Measurements from ENCODE around the gene IP6K2.
"Not testable (repeated sequence)": the region's sequence is repeated elsewhere in the genome, so short reads cannot be mapped to it uniquely, and the experiment has no call there.

IP6K2 gene

DNA sequence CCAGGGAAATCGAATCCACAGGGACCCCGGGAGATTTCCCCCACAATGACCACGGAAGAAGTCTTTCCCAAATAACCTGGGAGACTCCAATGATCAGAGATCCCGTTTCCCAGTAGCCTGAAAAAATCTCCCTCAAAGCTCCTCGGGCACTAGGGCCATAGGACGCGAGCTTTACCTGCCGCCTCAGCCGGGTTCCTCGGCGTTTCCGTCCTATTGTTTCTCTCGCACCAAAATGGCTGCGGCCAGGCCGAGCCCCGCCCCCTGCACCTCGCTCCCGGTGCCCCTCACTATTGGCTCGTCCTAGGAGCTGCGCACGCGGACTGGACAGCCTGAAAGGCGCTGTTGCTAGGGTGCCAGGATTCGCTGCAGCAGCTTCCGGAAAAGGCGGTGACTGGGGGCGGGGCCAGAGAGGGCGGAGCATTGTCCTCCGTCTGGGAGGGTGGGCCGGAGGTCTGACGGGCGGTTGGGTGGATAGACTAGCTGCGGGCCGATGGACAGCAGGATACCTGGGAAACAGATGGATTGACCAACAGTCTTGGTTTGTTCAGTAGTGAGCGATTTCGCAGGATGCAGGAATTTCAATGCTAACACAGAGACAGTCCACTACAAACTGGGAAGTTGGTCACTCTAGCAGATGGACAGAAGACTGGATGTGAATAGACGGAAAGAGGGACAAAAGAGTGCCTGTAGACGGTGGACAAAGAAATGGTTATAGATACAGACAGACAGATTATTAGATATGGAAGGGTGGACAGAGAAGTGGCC lies at the start of gene IP6K2:
IP6K2 (minus strand) TSS at position 240 of the 765 bp plus-strand sequence. CDS start 21,930 bp downstream, outside the sequence.
- DNase-seq (ENCODE audit: extremely low read depth in 1 of 2, low read depth in 1 of 2) = peak; percentile 97 to 98

DNA sequence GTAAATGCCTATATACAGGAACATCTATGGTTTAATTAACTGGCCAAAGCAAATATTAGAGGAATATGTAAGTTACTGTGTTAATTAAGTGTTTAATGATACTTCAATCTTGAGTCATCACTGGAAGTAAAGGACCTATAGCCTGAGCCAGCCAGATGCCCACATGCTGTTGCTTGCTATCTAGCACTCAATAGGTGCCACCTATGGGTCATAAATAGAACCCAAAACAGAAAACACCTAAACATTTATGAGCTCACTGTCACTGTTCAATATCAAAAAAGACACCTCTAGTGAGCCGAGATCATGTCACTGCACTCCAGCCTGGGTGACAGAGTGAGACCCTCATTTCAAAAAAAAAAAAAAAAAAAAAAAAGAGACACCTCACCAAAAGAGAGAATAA lies 48.4 kb upstream of the IP6K2 start:
- DNase-seq (ENCODE audit: extremely low read depth in 1 of 2, low read depth in 1 of 2) = no peak

DNA sequence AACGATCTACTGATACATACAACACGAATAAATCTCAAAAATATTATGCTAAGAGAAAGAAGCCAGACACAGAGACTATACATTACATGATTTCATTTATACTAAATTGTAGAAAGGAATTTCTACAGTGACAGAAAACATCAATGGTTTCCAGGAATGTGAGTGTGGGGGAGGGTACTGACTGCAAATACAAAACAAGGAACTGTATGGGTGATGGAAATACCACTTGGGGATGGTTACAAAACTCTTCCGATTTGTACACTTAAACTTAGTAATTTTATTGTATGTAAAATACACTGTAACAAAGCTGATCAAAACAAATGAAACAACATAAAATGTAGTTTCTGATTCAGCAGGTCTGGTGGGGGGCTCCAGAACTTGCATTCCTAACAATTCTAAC lies 45.8 kb upstream of the IP6K2 start:
- no peak for DNase-seq (ENCODE audit: extremely low read depth in 1 of 2, low read depth in 1 of 2)

GRCh38 chr3:48759991-48760540 lies 43.0 kb upstream of the IP6K2 start:
- DNase-seq (ENCODE audit: extremely low read depth in 1 of 2, low read depth in 1 of 2) = not testable (repeated sequence)

GRCh38 chr3:48759531-48759930 lies 42.5 kb upstream of the IP6K2 start:
- not testable (repeated sequence) for DNase-seq (ENCODE audit: extremely low read depth in 1 of 2, low read depth in 1 of 2)

DNA sequence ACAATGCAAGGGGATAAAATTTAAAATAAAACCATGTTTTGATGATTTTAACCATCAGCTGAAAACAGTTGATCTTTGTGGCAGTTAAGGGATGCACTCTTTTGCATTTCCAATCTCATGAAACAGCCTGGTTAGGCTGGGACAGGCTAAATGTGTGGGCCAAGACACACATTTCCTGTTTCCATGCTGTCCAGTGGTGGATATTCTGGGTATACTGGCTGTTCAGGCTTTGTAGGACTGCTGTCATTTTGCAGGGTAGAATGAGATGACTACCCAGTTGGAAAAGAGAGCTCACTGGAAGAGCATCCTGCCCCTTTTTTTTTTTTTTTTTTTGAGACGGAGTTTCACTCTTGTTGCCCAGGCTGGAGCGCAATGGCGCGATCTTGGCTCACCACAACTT lies 42.0 kb upstream of the IP6K2 start:
- DNase-seq (ENCODE audit: extremely low read depth in 1 of 2, low read depth in 1 of 2) = no peak

GRCh38 chr3:48756640-48757039 lies 39.6 kb upstream of the IP6K2 start:
- no peak for DNase-seq (ENCODE audit: extremely low read depth in 1 of 2, low read depth in 1 of 2)

- no peak for DNase-seq (ENCODE audit: extremely low read depth in 1 of 2, low read depth in 1 of 2)
Measured at GRCh38 chr3:48750856-48751255, 33.8 kb upstream of the IP6K2 start.

GRCh38 chr3:48748754-48749153 lies 31.7 kb upstream of the IP6K2 start:
- DNase-seq (ENCODE audit: extremely low read depth in 1 of 2, low read depth in 1 of 2) = no peak

DNA sequence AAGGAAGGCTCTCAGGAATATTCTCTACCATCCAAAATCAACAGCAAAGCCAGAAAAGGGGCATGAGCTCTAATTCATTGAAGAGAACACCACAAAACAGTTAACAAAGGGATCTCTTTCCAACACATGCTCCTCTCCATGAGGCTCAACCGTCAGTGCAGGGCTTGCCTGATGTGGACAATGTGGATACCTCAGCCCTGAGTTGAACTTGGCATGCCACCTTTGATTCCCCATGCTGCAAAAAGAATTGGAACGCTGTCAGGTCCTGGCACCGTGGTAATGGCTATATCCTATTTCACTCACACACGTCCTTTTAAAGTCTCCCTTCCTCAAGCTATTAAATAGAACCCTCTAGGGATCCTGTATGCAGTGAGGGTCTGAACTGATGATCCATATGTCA lies 30.7 kb upstream of the IP6K2 start:
- DNase-seq (ENCODE audit: extremely low read depth in 1 of 2, low read depth in 1 of 2) = no peak

GRCh38 chr3:48747015-48747615 lies 30.1 kb upstream of the IP6K2 start:
- no peak for DNase-seq (ENCODE audit: extremely low read depth in 1 of 2, low read depth in 1 of 2)

- no peak for DNase-seq (ENCODE audit: extremely low read depth in 1 of 2, low read depth in 1 of 2)
Measured at GRCh38 chr3:48743773-48744172, 26.8 kb upstream of the IP6K2 start.

GRCh38 chr3:48741226-48741625 lies 24.2 kb upstream of the IP6K2 start:
- not testable (repeated sequence) for DNase-seq (ENCODE audit: extremely low read depth in 1 of 2, low read depth in 1 of 2)

DNA sequence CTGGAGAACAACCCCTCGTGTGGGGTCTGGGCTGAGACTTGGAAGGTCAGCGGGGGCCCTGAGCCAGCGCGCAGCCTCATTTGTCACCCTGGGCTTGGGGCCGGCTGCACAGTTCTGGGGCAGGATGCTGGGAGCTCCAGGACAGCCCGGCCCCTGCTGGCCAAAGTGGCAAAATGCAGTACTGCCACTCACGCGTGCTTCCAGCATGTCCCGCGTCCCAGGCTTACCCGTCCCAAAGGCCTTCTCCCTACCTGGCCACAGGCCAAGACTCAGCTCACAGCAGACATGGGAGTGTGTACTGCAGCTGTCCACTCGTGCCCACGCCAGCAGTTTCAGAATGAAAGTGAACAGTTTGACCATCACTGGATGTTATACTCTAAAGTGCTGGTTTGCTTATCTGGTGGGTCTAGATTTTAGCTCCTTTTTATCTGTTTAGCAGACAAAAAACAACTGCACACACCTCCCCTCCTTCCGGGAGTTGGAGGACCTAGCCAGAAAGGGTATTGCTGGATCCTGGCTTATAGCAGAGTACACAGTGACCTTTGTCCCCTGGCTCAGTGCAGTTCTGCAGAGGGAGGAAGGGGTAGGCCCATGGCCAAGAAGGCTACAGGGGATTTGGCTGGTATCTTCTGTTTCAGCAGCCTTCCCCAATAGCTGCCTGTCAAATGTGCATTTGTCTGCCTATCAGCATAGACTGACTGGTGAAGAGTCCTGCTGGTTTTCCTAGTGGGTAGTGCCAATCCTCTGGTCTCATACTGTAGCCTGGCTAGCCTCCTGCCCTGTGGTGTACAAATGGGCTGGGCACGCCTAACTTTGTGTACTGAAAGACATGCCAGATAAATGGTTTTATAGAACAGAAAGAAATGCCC lies 23.2 kb upstream of the IP6K2 start:
- DNase-seq (ENCODE audit: extremely low read depth in 1 of 2, low read depth in 1 of 2) = peak in 1 of 2 donors; percentile 25

GRCh38 chr3:48739617-48739954 lies 22.6 kb upstream of the IP6K2 start:
- no peak for DNase-seq (ENCODE audit: extremely low read depth in 1 of 2, low read depth in 1 of 2)

GRCh38 chr3:48738926-48739616 lies 22.1 kb upstream of the IP6K2 start:
- DNase-seq (ENCODE audit: extremely low read depth in 1 of 2, low read depth in 1 of 2) = no peak

- DNase-seq (ENCODE audit: extremely low read depth in 1 of 2, low read depth in 1 of 2) = no peak
Measured at GRCh38 chr3:48738144-48738536, 21.1 kb upstream of the IP6K2 start.

GRCh38 chr3:48735075-48735767 lies 18.2 kb upstream of the IP6K2 start:
- not testable (repeated sequence) for DNase-seq (ENCODE audit: extremely low read depth in 1 of 2, low read depth in 1 of 2)

DNA sequence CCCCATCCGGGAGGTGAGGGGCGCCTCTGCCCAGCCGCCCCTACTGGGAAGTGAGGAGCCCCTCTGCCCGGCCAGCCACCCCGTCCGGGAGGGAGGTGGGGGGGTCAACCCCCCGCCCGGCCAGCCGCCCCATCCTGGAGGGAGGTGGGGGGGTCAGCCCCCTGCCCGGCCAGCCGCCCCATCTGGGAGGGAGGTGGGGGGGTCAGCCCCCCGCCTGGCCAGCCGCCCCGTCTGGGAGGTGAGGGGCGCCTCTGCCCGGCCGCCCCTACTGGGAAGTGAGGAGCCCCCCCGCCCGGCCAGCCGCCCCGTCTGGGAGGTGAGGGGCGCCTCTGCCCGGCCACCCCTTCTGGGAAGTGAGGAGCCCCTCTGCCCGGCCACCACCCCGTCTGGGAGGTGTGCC lies 17.5 kb upstream of the IP6K2 start:
- DNase-seq (ENCODE audit: extremely low read depth in 1 of 2, low read depth in 1 of 2) = not testable (repeated sequence)
